SU-DHL-6 (cell line): ENCODE results near the gene KCNF1.

Experiments
- EZH2phosphoT487 ChIP-seq: fragments of 200-600 bp; sonication (generic), shearing (Covaris generic); conservative IDR thresholded peaks from 2 replicates; pipeline ENCODE4 v1.6.1; 2018; ENCODE audit warnings: mild to moderate bottlenecking, antibody characterized with exemption, low read length, moderate library complexity, mixed read lengths
- TF ChIP-seq, protein P1 (sequence below): fragments of 200-600 bp; sonication (generic); IDR thresholded peaks from one replicate; pipeline ENCODE4 v1.5.1; 2017; ENCODE audit warnings: antibody characterized with exemption, mild to moderate bottlenecking, low read length, moderate library complexity; ENCODE audit not compliant: insufficient read depth, poor library complexity, severe bottlenecking

GRCh38 chr2:10920764-10921388 is 9.1 kb downstream of the KCNF1 start:
- TF ChIP-seq, protein P1, sequence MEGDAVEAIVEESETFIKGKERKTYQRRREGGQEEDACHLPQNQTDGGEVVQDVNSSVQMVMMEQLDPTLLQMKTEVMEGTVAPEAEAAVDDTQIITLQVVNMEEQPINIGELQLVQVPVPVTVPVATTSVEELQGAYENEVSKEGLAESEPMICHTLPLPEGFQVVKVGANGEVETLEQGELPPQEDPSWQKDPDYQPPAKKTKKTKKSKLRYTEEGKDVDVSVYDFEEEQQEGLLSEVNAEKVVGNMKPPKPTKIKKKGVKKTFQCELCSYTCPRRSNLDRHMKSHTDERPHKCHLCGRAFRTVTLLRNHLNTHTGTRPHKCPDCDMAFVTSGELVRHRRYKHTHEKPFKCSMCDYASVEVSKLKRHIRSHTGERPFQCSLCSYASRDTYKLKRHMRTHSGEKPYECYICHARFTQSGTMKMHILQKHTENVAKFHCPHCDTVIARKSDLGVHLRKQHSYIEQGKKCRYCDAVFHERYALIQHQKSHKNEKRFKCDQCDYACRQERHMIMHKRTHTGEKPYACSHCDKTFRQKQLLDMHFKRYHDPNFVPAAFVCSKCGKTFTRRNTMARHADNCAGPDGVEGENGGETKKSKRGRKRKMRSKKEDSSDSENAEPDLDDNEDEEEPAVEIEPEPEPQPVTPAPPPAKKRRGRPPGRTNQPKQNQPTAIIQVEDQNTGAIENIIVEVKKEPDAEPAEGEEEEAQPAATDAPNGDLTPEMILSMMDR, result no peak
- no peak for TF ChIP-seq EZH2phosphoT487
